Skin of body (tissue), 2 donors: Measurements from ENCODE around the gene UBTF. TPM values are rescaled to one million over a fixed set of nuclear protein-coding genes. Genes with fewer than 3 reads are reported as not detected.

Experiments
- DNase-seq: peaks from one replicate; lab custom pipeline; 2025; lab: John Stamatoyannopoulos, UW
- total RNA-seq: library from RNA; depleted of rRNA; stranded (reverse); fragments of >200 nt; gene quantifications from one replicate; pipeline ENCODE4 v1.2.3, GENCODE V29; 2014

Gene UBTF
- total RNA-seq, 1 donor from 2014 or later, result 52.6 TPM

DNA sequence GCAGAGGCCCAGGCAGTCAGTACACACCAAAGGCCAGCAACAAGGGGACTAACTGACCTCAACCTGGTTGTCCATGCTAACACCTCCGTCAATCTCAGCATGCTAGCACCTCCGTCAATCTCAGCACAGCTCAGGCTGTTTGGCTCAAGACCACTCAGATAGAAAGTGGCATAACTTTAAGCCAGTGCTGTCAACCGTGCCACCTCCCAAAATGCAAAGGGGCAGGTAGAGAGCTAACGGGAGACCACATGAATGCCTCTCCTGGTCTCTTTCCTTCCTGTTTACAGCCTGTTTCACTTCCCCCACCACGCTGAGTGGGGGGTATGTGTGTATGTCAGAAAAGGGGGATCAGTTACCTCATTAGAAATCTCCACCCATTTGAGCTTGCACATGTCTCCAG lies 3.3 kb downstream of the UBTF start:
- DNase-seq, result no peak

GRCh38 chr17:44214896-44215295 lies 4.6 kb downstream of the UBTF start:
- DNase-seq, result no peak

- DNase-seq, result no peak
Measured at GRCh38 chr17:44214230-44214494, 5.3 kb downstream of the UBTF start.

GRCh38 chr17:44213403-44214229 lies 5.9 kb downstream of the UBTF start:
- DNase-seq, result no peak

- no peak for DNase-seq
Measured at GRCh38 chr17:44212507-44213402, 6.7 kb downstream of the UBTF start.

DNA sequence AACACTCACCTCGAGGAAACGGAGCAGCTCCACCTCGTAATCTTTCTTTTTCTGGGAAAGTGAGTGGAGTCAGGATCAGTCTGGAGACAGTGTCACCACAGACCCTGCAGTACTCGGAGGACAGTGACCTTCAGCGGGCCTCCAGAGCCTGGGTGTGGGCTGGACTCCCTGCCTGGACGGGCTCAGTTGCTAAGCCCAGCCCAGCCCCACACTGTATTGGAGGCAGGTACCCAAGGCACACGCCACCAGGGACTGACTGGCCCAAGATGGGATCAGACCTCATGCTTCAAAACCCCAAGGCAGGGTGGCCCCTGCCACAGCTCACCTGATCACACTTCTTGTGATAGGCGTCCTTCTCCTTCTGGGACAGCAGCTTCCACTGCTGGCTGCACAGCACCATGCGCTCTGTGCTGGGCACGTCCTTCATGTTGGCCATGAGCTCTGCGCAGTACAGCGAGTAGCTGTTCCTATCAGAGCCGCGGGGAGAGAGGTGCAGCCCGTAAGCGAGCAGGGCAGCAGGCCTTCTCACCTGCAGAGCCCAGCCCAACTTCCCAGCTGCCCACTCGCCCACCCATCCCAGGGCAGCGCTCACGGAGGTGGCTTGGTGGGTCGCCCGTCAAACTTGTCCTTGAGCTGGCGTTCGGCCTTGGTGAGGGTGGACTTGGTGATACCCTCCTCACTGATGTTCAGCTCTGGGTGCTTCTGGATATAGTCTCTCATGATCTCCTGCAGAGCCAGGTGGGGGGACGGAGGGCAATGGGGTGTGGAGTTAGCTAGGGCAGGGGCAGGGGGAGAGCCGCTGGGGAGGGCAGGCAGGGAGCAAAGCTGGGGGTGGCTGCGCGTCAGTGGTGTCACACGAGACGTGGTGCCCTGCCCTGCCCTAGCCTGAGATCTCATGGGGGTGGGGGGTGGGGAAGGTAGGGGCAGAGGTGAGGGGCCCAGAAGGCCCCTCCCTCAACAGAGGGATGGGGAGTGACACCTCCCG lies 7.9 kb downstream of the UBTF start:
- DNase-seq, result no peak

GRCh38 chr17:44210342-44211192 lies 8.9 kb downstream of the UBTF start:
- peak; percentile 63 for DNase-seq

- no peak for DNase-seq
Measured at GRCh38 chr17:44209786-44210341, 9.6 kb downstream of the UBTF start.

GRCh38 chr17:44207743-44208142 lies 11.7 kb downstream of the UBTF start:
- no peak for DNase-seq

GRCh38 chr17:44207319-44207718 lies 12.2 kb downstream of the UBTF start:
- DNase-seq, result no peak

DNA sequence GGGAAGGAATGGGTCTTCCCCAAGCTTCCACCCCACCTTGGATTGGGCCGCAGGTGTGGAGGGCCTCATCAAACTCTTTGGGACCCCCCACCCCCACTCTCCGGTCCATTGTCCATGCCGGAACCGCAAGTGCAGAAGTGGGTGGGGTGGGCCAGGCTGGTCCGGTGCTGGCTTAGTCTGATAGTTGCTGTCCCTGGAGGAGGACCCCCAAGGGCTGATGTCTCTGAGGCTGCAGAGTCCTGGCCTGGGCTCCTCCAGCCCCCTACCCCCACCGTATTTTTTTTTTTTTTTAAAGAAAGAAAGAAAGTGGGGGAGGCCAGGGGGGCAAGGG lies 12.7 kb downstream of the UBTF start:
- DNase-seq, result no peak

- DNase-seq, result no peak
Measured at GRCh38 chr17:44205962-44206824, 13.3 kb downstream of the UBTF start.

DNA sequence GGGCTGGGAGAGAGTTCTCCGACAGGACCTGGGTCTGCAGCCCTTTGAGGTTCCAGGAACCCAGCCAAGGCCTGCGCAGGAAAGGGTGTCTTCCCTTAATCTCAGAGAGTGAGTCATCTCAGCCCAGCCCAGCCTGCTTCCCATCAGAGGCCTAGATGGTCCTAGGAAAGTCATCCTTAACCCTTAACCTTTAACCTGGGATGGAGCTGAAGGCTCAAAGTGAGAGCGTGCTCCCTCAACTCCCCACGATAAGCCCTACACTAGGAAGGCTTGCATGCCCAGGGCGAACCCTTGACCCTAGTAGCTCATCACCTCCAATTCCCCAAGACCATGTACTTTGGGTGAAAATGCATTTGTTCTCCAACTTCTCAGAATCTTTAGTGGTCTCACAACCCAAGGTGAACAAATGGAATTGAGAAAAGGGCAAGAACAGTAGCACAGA lies 15.0 kb downstream of the UBTF start:
- no peak for DNase-seq

DNA sequence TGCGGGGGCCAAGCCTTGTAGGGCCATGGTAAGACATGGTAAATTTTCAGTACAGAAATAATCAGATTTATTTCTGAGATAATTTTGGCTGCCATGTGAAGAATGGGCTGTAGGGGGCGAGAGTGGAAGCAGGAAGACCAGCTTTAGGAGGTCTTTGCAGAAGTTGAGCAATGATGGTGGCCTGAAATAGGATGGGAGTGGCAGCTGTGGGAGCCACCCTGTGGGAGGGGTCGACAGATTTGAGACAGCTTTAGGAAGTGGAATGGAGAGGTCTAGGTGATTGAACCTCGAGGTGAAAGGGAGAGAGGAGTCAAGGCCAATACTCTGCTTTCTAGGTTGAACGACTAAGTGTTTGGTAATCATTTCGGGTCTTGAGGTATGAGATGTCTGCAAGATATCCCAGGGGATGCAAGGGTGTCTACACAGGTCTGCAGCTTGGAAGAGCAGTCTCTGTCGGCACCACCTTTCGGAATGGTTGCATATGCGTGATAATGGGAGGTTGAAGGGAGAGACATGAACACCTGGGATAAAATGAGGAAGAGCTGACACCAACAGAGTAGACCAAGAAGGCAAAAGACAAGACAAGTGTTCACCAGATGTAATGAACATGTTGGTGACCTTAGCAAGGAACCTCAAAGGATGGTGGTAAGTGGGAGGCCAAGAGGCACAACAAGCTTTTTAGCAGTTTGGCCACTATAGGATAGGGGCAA lies 15.6 kb downstream of the UBTF start:
- DNase-seq, result no peak

- DNase-seq, result no peak
Measured at GRCh38 chr17:44202756-44203155, 16.7 kb downstream of the UBTF start.

DNA sequence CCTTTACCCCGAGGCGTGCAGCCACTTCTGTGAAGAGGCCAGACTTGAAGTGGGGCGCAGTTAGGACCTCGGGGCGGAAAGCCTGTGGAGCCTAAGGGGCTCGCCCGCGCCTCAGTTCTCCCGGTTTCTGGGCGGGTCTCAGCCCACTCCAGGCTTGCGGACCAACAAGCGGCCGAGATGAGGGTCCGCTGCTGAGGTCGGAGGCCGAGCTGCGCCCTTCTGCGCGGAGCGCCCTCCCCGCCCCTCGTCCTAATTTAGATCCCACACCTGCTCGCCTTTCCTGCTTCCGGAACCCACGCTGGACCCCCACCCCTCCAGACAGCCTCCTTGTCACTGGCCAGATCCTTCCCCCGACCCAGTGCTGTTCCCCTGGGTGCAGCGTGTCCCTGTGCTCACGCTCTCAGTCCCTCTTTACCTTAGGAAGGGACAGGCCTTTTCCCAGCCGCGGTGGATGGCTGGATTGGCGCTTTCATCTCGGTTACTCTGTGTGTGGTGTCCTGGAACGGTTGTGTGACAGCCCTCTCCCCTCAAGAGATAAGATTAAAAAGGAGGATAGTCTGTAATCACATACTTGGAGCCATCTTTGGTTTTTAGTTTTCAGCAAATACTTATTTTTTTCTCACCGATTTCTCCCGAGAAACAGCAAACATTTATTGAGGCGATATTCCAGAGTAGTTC lies 18.9 kb downstream of the UBTF start:
- no peak for DNase-seq

- peak; percentile 97 for DNase-seq
Measured at GRCh38 chr17:44199553-44200477, 19.7 kb downstream of the UBTF start, which contains the start of gene ATXN7L3. ATXN7L3 (minus strand) TSS chr17:44199884; CDS start chr17:44198070, 1,814 bp downstream.
